ELR (cell line): ENCODE data around the gene GLIS2.

Experiments used
- DNase-seq: peaks from one replicate; pipeline ENCODE4 v3.0.0-alpha.2; 2015; ENCODE audit warnings: low read depth

The GLIS2 gene

GRCh38 chr16:4352843-4353242 is 37.0 kb downstream of the GLIS2 start:
- no peak for DNase-seq

- DNase-seq, result no peak
These were observed 37.8 kb downstream of the GLIS2 start for GRCh38 chr16:4353675-4354074.

GRCh38 chr16:4354512-4355409 is 38.9 kb downstream of the GLIS2 start:
- DNase-seq, result no peak

GRCh38 chr16:4356820-4357219 is 41.0 kb downstream of the GLIS2 start:
- no peak for DNase-seq

GRCh38 chr16:4358236-4358635 is 42.4 kb downstream of the GLIS2 start:
- no peak for DNase-seq

GRCh38 chr16:4358831-4359561 is 43.1 kb downstream of the GLIS2 start:
- peak; percentile 50 for DNase-seq

GRCh38 chr16:4359914-4360313 is 44.0 kb downstream of the GLIS2 start:
- DNase-seq, result no peak

- no peak for DNase-seq
These were observed 44.7 kb downstream of the GLIS2 start for GRCh38 chr16:4360538-4361021.

GRCh38 chr16:4361033-4361943 is 45.4 kb downstream of the GLIS2 start:
- no peak for DNase-seq

GRCh38 chr16:4361944-4362311 is 46.1 kb downstream of the GLIS2 start:
- DNase-seq, result no peak

GRCh38 chr16:4362476-4363135 is 46.7 kb downstream of the GLIS2 start:
- DNase-seq, result no peak

GRCh38 chr16:4364196-4365013 is 48.5 kb downstream of the GLIS2 start:
- no peak for DNase-seq

GRCh38 chr16:4365014-4365406 is 49.1 kb downstream of the GLIS2 start:
- no peak for DNase-seq

- no peak for DNase-seq
These were observed 49.7 kb downstream of the GLIS2 start for GRCh38 chr16:4365615-4366014.

- DNase-seq, result no peak
These were observed 50.1 kb downstream of the GLIS2 start for GRCh38 chr16:4366016-4366415.

- DNase-seq, result no peak
These were observed 51.6 kb downstream of the GLIS2 start for GRCh38 chr16:4367393-4367856.

GRCh38 chr16:4369007-4369733 is 53.3 kb downstream of the GLIS2 start:
- peak; percentile 80 for DNase-seq

- DNase-seq, result no peak
These were observed 54.3 kb downstream of the GLIS2 start for GRCh38 chr16:4370151-4370550.

- DNase-seq, result peak; percentile 86
These were observed 54.9 kb downstream of the GLIS2 start for GRCh38 chr16:4370570-4371356.
